Measurements from ENCODE around the gene CASQ2. TPM values are rescaled to one million over a fixed set of nuclear protein-coding genes. Genes with fewer than 3 reads are reported as not detected.

The CASQ2 gene
- total RNA-seq, 4 donors from 2014 or later: 0.19 to 4.9 (median 2.0) TPM

GRCh38 chr1:115791816-115792215 is 23.3 kb upstream of the CASQ2 start:
- intact Hi-C loops (cut with DNase I; ENCODE audit: low total_unique reads): no loop called here
- no peak overlapping the region for H3K4me3 ChIP-seq (ENCODE audit: low read depth, poor library complexity, severe bottlenecking)
- DNase-seq (ENCODE audit: low spot score in 2 of 2): no peak
- TF ChIP-seq POLR2A (IDR thresholded peaks at IDR 0.05): no peak
- no peak for TF ChIP-seq CTCF (IDR thresholded peaks at IDR 0.05)
- WGBS, 2 donors: 88% methylated on average over 3 of the region's 3 CpGs

GRCh38 chr1:115790846-115791245 is 22.3 kb upstream of the CASQ2 start:
- 69 to 85% methylated on average over 6 of the region's 6 CpGs for WGBS, 2 donors

GRCh38 chr1:115790356-115790755 is 21.8 kb upstream of the CASQ2 start:
- no peak for TF ChIP-seq POLR2A (IDR thresholded peaks at IDR 0.05)
- no peak for TF ChIP-seq CTCF (IDR thresholded peaks at IDR 0.05)
- DNase-seq (ENCODE audit: low spot score in 2 of 2): no peak
- 60 to 86% methylated on average over 3 of the region's 3 CpGs for WGBS, 2 donors
- H3K4me3 ChIP-seq (ENCODE audit: low read depth, poor library complexity, severe bottlenecking): no peak overlapping the region
- intact Hi-C loops (cut with DNase I; ENCODE audit: low total_unique reads): no loop called here

More at GRCh38 chr1:115790846-115791245, 22.3 kb upstream of the CASQ2 start:
- no peak for TF ChIP-seq POLR2A (IDR thresholded peaks at IDR 0.05)
- TF ChIP-seq CTCF (IDR thresholded peaks at IDR 0.05): no peak
- intact Hi-C loops (cut with DNase I; ENCODE audit: low total_unique reads): no loop called here
- no peak for DNase-seq (ENCODE audit: low spot score in 2 of 2)
- H3K4me3 ChIP-seq (ENCODE audit: low read depth, poor library complexity, severe bottlenecking): no peak overlapping the region

GRCh38 chr1:115783311-115783710 is 14.8 kb upstream of the CASQ2 start:
- DNase-seq (ENCODE audit: low spot score in 2 of 2): no peak
- intact Hi-C loops (cut with DNase I; ENCODE audit: low total_unique reads): no loop called here
- H3K4me3 ChIP-seq (ENCODE audit: low read depth, poor library complexity, severe bottlenecking): no peak overlapping the region
- TF ChIP-seq POLR2A (IDR thresholded peaks at IDR 0.05) (no peak), CTCF (IDR thresholded peaks at IDR 0.05) (no peak)

GRCh38 chr1:115782571-115783281 is 14.2 kb upstream of the CASQ2 start:
- TF ChIP-seq CTCF (IDR thresholded peaks at IDR 0.05) (no peak), POLR2A (IDR thresholded peaks at IDR 0.05) (no peak)
- 16 to 33% methylated on average over 1 of the region's 1 CpG for WGBS, 2 donors
- intact Hi-C loops (cut with DNase I; ENCODE audit: low total_unique reads): no loop called here
- DNase-seq (ENCODE audit: low spot score in 2 of 2): no peak
- H3K4me3 ChIP-seq (ENCODE audit: low read depth, poor library complexity, severe bottlenecking): no peak overlapping the region

GRCh38 chr1:115781851-115782250 is 13.3 kb upstream of the CASQ2 start:
- 50 to 57% methylated on average over 3 of the region's 3 CpGs for WGBS, 2 donors
- TF ChIP-seq CTCF (IDR thresholded peaks at IDR 0.05) (no peak), POLR2A (IDR thresholded peaks at IDR 0.05) (no peak)
- intact Hi-C loops (cut with DNase I; ENCODE audit: low total_unique reads): no loop called here
- no peak for DNase-seq (ENCODE audit: low spot score in 2 of 2)
- H3K4me3 ChIP-seq (ENCODE audit: low read depth, poor library complexity, severe bottlenecking): no peak overlapping the region
